Globus pallidus (tissue), 1 donor: ENCODE measurements around the gene PIK3IP1.
A peak's percentile ranks its signal among the peaks of the same experiment; 100 is the strongest.

Experiments
- DNase-seq: peaks from one replicate; pipeline ENCODE4 v3.0.0-alpha.2; 2015; ENCODE audit warnings: low spot score

PIK3IP1 gene

GRCh38 chr22:31308181-31308580 lies 15.9 kb upstream of the PIK3IP1 start:
- DNase-seq: no peak

GRCh38 chr22:31305194-31305593 lies 12.9 kb upstream of the PIK3IP1 start:
- DNase-seq: no peak

- no peak for DNase-seq
Measured at GRCh38 chr22:31302537-31302936, 10.2 kb upstream of the PIK3IP1 start.

GRCh38 chr22:31302006-31302405 lies 9.7 kb upstream of the PIK3IP1 start:
- DNase-seq: no peak

GRCh38 chr22:31300896-31301295 lies 8.6 kb upstream of the PIK3IP1 start:
- no peak for DNase-seq

GRCh38 chr22:31295831-31296657 lies 3.8 kb upstream of the PIK3IP1 start:
- no peak for DNase-seq

- DNase-seq: no peak
Measured at GRCh38 chr22:31295360-31295759, 3.1 kb upstream of the PIK3IP1 start.

GRCh38 chr22:31291481-31292235 lies 630 bp downstream of the PIK3IP1 start:
- DNase-seq: peak; percentile 56

- DNase-seq: peak; percentile 95
Measured at GRCh38 chr22:31290494-31291471, 1.5 kb downstream of the PIK3IP1 start.

GRCh38 chr22:31289344-31289743 lies 2.9 kb downstream of the PIK3IP1 start:
- DNase-seq: no peak

GRCh38 chr22:31288496-31289240 lies 3.6 kb downstream of the PIK3IP1 start:
- no peak for DNase-seq

- no peak for DNase-seq
Measured at GRCh38 chr22:31287818-31288495, 4.3 kb downstream of the PIK3IP1 start.

- no peak for DNase-seq
Measured at GRCh38 chr22:31286360-31287255, 5.7 kb downstream of the PIK3IP1 start.

- no peak for DNase-seq
Measured at GRCh38 chr22:31284281-31285155, 7.8 kb downstream of the PIK3IP1 start.

- DNase-seq: no peak
Measured at GRCh38 chr22:31282748-31283468, 9.4 kb downstream of the PIK3IP1 start.

GRCh38 chr22:31281733-31282132 lies 10.6 kb downstream of the PIK3IP1 start:
- DNase-seq: no peak

- DNase-seq: no peak
Measured at GRCh38 chr22:31279821-31280505, 12.3 kb downstream of the PIK3IP1 start.

GRCh38 chr22:31279327-31279669 lies 13.0 kb downstream of the PIK3IP1 start:
- DNase-seq: no peak
